Mesenchymal stem cell (in vitro differentiated cells and primary cell): ENCODE measurements around the gene PRRT1B.

Experiments used
- DNase-seq: peaks from one replicate; pipeline ENCODE4 v3.0.0-alpha.2; 2013
- H2AFZ ChIP-seq: one replicate; pipeline ENCODE4 v1.6.1; 2013; ENCODE audit warnings: low read depth, mild to moderate bottlenecking, control low read depth, inconsistent platforms, low read length, moderate library complexity
- H2AK5ac ChIP-seq: 2 replicates; pipeline ENCODE4 v1.6.1; 2013; ENCODE audit warnings: low read length, moderate library complexity, mild to moderate bottlenecking, inconsistent platforms; ENCODE audit not compliant: severe bottlenecking
- H2BK120ac ChIP-seq: one replicate; pipeline ENCODE4 v1.6.1; 2013; ENCODE audit warnings: low read depth, mild to moderate bottlenecking, inconsistent platforms, low read length, moderate library complexity
- H2BK12ac ChIP-seq, 2 experiments: one replicate each; pipeline ENCODE4 v1.6.1; 2013; ENCODE audit warnings: inconsistent platforms in 2 of 2, low read length in 2 of 2, mild to moderate bottlenecking in 2 of 2, moderate library complexity in 2 of 2, control low read depth in 1 of 2
- H2BK15ac ChIP-seq: one replicate; pipeline ENCODE4 v1.6.1; 2013; ENCODE audit warnings: mild to moderate bottlenecking, low read depth, inconsistent platforms; ENCODE audit not compliant: poor library complexity, severe bottlenecking
- H2BK5ac ChIP-seq: 2 replicates; pipeline ENCODE4 v1.6.1; 2013; ENCODE audit warnings: low read depth, mild to moderate bottlenecking, low read length, control low read depth, inconsistent platforms; ENCODE audit not compliant: poor library complexity, severe bottlenecking
- H3K14ac ChIP-seq, 2 experiments: one replicate each; pipeline ENCODE4 v1.6.1; 2013; ENCODE audit warnings: inconsistent platforms in 2 of 2, low read length in 2 of 2, control low read depth in 1 of 2, mild to moderate bottlenecking in 1 of 2, moderate library complexity in 1 of 2
- H3K18ac ChIP-seq, 2 experiments: one replicate each; pipeline ENCODE4 v1.6.1; 2013; ENCODE audit warnings: inconsistent platforms in 2 of 2, low read length in 2 of 2, control low read depth in 1 of 2, low read depth in 1 of 2, mild to moderate bottlenecking in 1 of 2
- H3K23ac ChIP-seq, 2 experiments: one replicate each; pipeline ENCODE4 v1.6.1; 2013; ENCODE audit warnings: inconsistent platforms in 2 of 2, low read length in 2 of 2, mild to moderate bottlenecking in 2 of 2, moderate library complexity in 2 of 2, control low read depth in 1 of 2
- H3K27ac ChIP-seq: 2 replicates; pipeline ENCODE4 v1.5.1; 2013; ENCODE audit warnings: mild to moderate bottlenecking, moderate library complexity, low read length, control low read depth, inconsistent platforms; ENCODE audit not compliant: poor library complexity, severe bottlenecking
- H3K27me3 ChIP-seq, 2 experiments: 2 replicates each; pipeline versions ENCODE4 v1.6.1 to v1.7.0; 2013; ENCODE audit warnings: low read length in 2 of 2, mild to moderate bottlenecking in 2 of 2, moderate library complexity in 2 of 2, control low read depth in 1 of 2, inconsistent platforms in 1 of 2; ENCODE audit not compliant: control insufficient read depth in 1 of 2, insufficient read depth in 1 of 2
- H3K36me3 ChIP-seq, 2 experiments: 2 replicates each; pipeline versions ENCODE4 v1.6.1 to v1.7.0; 2013; ENCODE audit warnings: low read length in 2 of 2, control low read depth in 1 of 2, inconsistent platforms in 1 of 2, low read depth in 1 of 2, mild to moderate bottlenecking in 1 of 2; ENCODE audit not compliant: insufficient read depth in 2 of 2, control insufficient read depth in 1 of 2
- H3K4ac ChIP-seq, 2 experiments: one replicate each; pipeline ENCODE4 v1.6.1; 2013; ENCODE audit warnings: inconsistent platforms in 2 of 2, low read length in 2 of 2, mild to moderate bottlenecking in 2 of 2, moderate library complexity in 2 of 2, control low read depth in 1 of 2, low read depth in 1 of 2
- H3K4me1 ChIP-seq: 2 replicates; pipeline ENCODE4 v1.6.1; 2013; ENCODE audit warnings: low read depth, low read length, control low read depth; ENCODE audit not compliant: control insufficient read depth, insufficient read depth
- H3K4me2 ChIP-seq: 2 replicates; pipeline ENCODE4 v1.6.1; 2013; ENCODE audit warnings: low read length, mild to moderate bottlenecking, inconsistent platforms; ENCODE audit not compliant: poor library complexity, severe bottlenecking
- H3K4me3 ChIP-seq, 2 experiments: 2 replicates each; pipeline versions ENCODE4 v1.5.1 to v1.7.0; 2013; ENCODE audit warnings: low read length in 2 of 2, mild to moderate bottlenecking in 2 of 2, control low read depth in 1 of 2, low read depth in 1 of 2; ENCODE audit not compliant: insufficient read depth in 1 of 2
- H3K79me1 ChIP-seq: replicated peaks from 2 replicates; pipeline ENCODE4 v1.6.1; 2013; ENCODE audit warnings: mild to moderate bottlenecking, control low read depth, low read length, inconsistent platforms; ENCODE audit not compliant: poor library complexity, severe bottlenecking
- H3K9ac ChIP-seq: 2 replicates; pipeline ENCODE4 v1.7.0; 2013; ENCODE audit warnings: mild to moderate bottlenecking, low read length, moderate library complexity
- H3K9me3 ChIP-seq: 2 replicates; pipeline ENCODE4 v1.7.0; 2013; ENCODE audit warnings: mild to moderate bottlenecking, low read length; ENCODE audit not compliant: control insufficient read depth
- H4K8ac ChIP-seq: one replicate; pipeline ENCODE4 v1.6.1; 2013; ENCODE audit warnings: inconsistent platforms, mild to moderate bottlenecking, low read length, moderate library complexity
- H4K91ac ChIP-seq: one replicate; pipeline ENCODE4 v1.6.1; 2013; ENCODE audit warnings: mild to moderate bottlenecking, low read length, inconsistent platforms
- WGBS: methylation state at CpG from one replicate; pipeline ENCODE4 v1.1.7; 2013; ENCODE audit warnings: mixed read lengths; 5-methylcytosine and 5-hydroxymethylcytosine counted together

The PRRT1B gene

DNA sequence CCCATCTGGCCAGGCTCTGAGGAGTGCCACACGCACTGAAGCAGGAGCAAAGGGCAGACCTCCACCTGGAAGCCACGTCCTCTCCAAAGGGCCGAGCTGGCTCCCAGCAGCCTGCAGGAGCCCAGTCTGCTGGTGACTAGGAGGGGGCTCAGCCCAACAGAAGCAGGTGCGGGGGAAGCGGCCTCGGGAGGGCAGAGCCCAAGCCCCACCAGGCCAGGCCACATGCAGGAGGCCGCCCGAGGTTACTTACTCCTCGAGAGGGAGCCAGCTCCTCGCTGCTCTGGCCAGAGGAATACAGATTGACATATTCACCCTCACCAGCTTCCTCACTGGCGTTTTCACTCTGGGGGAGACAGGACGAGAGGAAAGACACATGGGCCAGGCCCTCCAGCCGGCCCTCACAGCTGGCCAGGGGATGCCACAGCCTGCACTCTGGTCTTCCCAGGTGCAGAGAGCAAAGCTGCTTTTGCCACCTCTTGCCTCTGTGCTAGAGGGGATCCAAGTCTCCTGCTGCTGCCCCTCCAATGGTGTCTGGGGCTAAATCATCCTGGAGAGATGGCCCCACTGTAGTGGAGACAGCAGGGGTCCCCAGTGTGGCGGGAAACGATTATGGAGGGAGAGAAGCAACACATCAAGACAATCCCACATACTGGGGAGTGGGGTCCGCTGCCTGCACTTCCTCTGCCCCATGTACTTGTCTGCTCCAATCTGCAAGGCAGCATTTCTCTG lies 58.6 kb downstream of the PRRT1B start:
- Histone ChIP-seq H3K4me1 (peaks cover 20% of the 10 kb centered on the region), H2AFZ (no peak overlapping the region), H3K79me1 (peaks cover 9% of the 10 kb centered on the region), H3K14ac (no peak overlapping the region), H3K23ac (no peak overlapping the region), H3K4me2 (no peak overlapping the region), H3K4ac (no peak overlapping the region), H2BK120ac (no peak overlapping the region), H4K91ac (no peak overlapping the region), H2BK15ac (no peak overlapping the region), H3K27me3 (no peaks in the 10 kb centered on the region), H2BK12ac (no peak overlapping the region), H4K8ac (no peak overlapping the region), H3K9ac (no peak overlapping the region), H3K27ac (no peak overlapping the region), H3K36me3 (peaks cover 41 to 72% of the 10 kb centered on the region in 2 experiments), H3K18ac (no peak overlapping the region), H2BK5ac (no peak overlapping the region), H3K9me3 (no peaks in the 10 kb centered on the region), H3K4me3 (no peak overlapping the region), H2AK5ac (no peak overlapping the region)
- 93% methylated on average over 16 of the region's 16 CpGs for WGBS
- no peak for DNase-seq

DNA sequence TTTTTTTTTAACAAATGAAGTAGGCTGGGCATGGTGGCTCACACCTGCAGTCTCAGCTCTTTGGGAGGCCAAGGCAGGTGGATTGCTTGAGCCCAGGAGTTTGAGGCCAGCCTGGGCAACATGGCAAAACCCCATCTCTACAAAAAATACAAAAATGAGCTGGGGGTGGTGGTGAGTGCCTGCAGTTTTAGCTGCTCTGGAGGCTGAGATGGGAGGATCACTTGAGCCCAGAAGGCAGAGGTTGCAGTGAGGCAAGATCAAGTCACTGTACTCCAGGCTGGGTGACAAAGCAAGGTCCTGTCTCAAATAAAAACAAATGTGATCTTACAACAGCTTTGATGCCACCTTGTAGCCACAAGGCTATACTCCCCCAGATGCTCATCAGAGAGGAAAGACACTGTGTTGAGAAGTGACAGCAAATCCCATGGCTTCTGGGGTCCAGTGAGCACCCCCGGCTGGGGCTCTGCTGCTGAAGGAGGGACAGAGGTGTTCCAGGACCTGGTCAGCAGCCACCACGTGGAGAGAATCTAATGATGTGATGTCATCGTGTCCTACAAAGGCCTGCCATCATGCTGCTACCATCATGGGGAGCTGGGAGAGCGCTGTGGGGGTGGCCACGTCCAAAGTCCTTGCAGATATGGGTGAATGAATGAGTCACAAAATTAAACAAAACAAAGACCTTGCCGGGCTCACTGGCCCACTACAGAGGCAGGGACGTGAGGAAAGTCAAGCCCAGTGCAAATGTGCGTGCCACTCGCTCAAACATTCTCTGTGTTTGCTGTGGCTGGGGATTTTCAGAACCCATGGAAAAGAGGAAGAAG lies 60.7 kb downstream of the PRRT1B start:
- Histone ChIP-seq H2BK120ac (no peak overlapping the region), H3K4me1 (peaks cover 31% of the 10 kb centered on the region), H4K91ac (no peak overlapping the region), H3K27ac (no peak overlapping the region), H2BK5ac (no peak overlapping the region), H3K4me2 (no peak overlapping the region), H3K4me3 (no peak overlapping the region), H4K8ac (no peak overlapping the region), H3K18ac (no peak overlapping the region), H3K36me3 (peaks cover 41 to 60% of the 10 kb centered on the region in 2 experiments), H2BK15ac (no peak overlapping the region), H3K79me1 (peaks cover 9% of the 10 kb centered on the region), H2AFZ (no peak overlapping the region), H3K14ac (no peak overlapping the region), H3K9me3 (no peaks in the 10 kb centered on the region), H3K27me3 (no peaks in the 10 kb centered on the region), H3K9ac (no peak overlapping the region), H2AK5ac (no peak overlapping the region), H2BK12ac (no peak overlapping the region), H3K4ac (no peak overlapping the region), H3K23ac (no peak overlapping the region)
- peak; percentile 24 for DNase-seq
- 79% methylated on average over 9 of the region's 9 CpGs for WGBS

- no peak overlapping the region for H2AFZ ChIP-seq
- 98% methylated on average over 13 of the region's 13 CpGs for WGBS
These were observed 61.7 kb downstream of the PRRT1B start for GRCh38 chr9:131606896-131607567.

DNA sequence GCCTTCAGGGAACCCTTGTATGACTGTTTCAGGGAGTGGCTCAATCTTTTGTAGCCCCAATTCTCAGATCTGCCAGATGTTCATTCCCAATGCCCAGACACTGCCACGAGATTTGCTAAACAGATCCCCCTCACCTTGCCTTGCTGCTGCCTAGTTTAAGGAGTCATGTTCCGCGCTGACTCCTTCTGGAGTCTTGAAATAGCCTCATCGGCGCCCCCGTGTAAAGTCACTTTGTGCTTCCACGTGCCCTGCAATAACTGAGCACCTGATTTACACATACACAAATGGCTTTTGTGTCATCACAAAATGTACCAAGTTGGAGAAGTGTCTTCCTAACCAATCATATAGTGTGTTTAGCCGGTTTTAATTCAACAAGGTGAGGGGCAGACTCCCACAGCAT lies 62.3 kb downstream of the PRRT1B start:
- no peak overlapping the region for H3K27ac ChIP-seq
- no peak overlapping the region for H3K4ac ChIP-seq
- H2BK15ac ChIP-seq, result no peak overlapping the region
- peak overlapping the region; percentile 76 for H3K9ac ChIP-seq
- peak overlapping the region in 1 of 2 experiments; percentile 58 for H3K14ac ChIP-seq
- peaks cover 9% of the 10 kb centered on the region for H3K79me1 ChIP-seq
- H3K18ac ChIP-seq, result peak overlapping the region in 1 of 2 experiments; percentile 52
- no peak overlapping the region for H2BK120ac ChIP-seq
- peaks cover 36 to 53% of the 10 kb centered on the region in 2 experiments for H3K36me3 ChIP-seq
- H3K4me1 ChIP-seq, result peaks cover 31% of the 10 kb centered on the region
- no peaks in the 10 kb centered on the region for H3K9me3 ChIP-seq
- no peak overlapping the region for H3K4me3 ChIP-seq
- no peaks in the 10 kb centered on the region for H3K27me3 ChIP-seq
- H2BK5ac ChIP-seq, result no peak overlapping the region
- peak overlapping the region in 1 of 2 experiments; percentile 28 for H3K23ac ChIP-seq
- no peak overlapping the region for H4K8ac ChIP-seq
- H2AK5ac ChIP-seq, result peak overlapping the region; percentile 99
- H2AFZ ChIP-seq, result no peak overlapping the region
- 83% methylated on average over 8 of the region's 8 CpGs for WGBS
- peak overlapping the region in 1 of 2 experiments; percentile 80 for H2BK12ac ChIP-seq
- no peak for DNase-seq
- H3K4me2 ChIP-seq, result no peak overlapping the region
- no peak overlapping the region for H4K91ac ChIP-seq

More at GRCh38 chr9:131606896-131607567, 61.7 kb downstream of the PRRT1B start:
- DNase-seq, result no peak
- Histone ChIP-seq H4K91ac (no peak overlapping the region), H4K8ac (no peak overlapping the region), H3K18ac (peak overlapping the region in 1 of 2 experiments; percentile 16), H2BK15ac (no peak overlapping the region), H2BK5ac (no peak overlapping the region), H3K9ac (no peak overlapping the region), H3K14ac (no peak overlapping the region), H3K4me2 (no peak overlapping the region), H3K27ac (no peak overlapping the region), H3K79me1 (peaks cover 9% of the 10 kb centered on the region), H3K4me1 (peaks cover 31% of the 10 kb centered on the region), H3K36me3 (peaks cover 36 to 53% of the 10 kb centered on the region in 2 experiments), H3K27me3 (no peaks in the 10 kb centered on the region), H3K4me3 (no peak overlapping the region), H2AK5ac (peak overlapping the region; percentile 99), H3K23ac (peak overlapping the region in 1 of 2 experiments; percentile 28), H3K9me3 (no peaks in the 10 kb centered on the region), H2BK12ac (peak overlapping the region in 1 of 2 experiments; percentile 74), H2BK120ac (no peak overlapping the region), H3K4ac (no peak overlapping the region)
